ENCODE measurements around the gene FAM131A. TPM values are rescaled to one million over a fixed set of nuclear protein-coding genes. Genes with fewer than 3 reads are reported as not detected.

Gene FAM131A
- total RNA-seq, 1 experiment from 2014 or later, result 23.0 TPM

DNA sequence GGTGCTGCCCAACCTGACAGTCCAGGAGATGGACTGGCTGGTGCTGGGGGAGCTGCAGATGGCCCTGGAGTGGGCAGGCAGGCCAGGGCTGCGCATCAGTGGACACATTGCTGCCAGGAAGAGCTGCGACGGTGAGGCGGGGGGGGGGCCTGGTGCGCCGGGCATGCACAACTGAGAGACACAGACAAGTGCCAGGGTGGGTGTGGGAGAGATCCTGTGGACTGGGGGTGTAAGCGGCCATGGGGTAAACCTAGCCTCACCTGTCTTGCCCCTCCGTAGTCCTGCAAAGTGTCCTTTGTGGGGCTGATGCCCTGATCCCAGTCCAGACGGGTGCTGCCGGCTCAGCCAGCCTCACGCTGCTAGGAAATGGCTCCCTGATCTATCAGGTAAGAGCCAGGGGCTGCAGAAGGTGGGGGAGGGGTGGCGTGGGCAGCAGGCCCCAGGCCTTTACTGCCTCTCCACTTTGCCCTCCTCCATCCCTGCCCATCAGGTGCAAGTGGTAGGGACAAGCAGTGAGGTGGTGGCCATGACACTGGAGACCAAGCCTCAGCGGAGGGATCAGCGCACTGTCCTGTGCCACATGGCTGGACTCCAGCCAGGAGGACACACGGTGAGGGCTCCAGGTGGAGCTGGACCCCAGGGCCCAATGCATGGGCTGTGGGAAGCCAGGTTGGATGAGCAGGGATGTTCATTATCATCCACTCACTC lies 45.8 kb downstream of the FAM131A start:
- ChIA-PET POLR2A (no interaction called here), CTCF (interaction anchor here (0.6 to 5.2 kb wide), 5 partner anchors 12 to 286 kb away, joined by 3 to 33 read pairs (median 3); no protein-coding TSS in a partner anchor)
- ATAC-seq (no peak), DNase-seq (ENCODE audit: low spot score) (no peak)
- Mint-ChIP-seq H3K4me3 (no peak overlapping the region), H3K36me3 (no peaks in the 10 kb centered on the region), H3K27me3 (ENCODE audit: low read depth) (peaks cover 50% of the 10 kb centered on the region), H3K9me3 (no peaks in the 10 kb centered on the region), H3K27ac (no peak overlapping the region), H3K4me1 (peaks cover 15% of the 10 kb centered on the region)
- TF ChIP-seq TCF7 (CRISPR knock-in tag; IDR thresholded peaks at IDR 0.05; ENCODE audit: low read depth), result no peak
- TF ChIP-seq PRRX2 (CRISPR knock-in tag; IDR thresholded peaks at IDR 0.05), result no peak
- no peak for TF ChIP-seq SOX15 (CRISPR knock-in tag; IDR thresholded peaks at IDR 0.05)
- TF ChIP-seq, protein P1, sequence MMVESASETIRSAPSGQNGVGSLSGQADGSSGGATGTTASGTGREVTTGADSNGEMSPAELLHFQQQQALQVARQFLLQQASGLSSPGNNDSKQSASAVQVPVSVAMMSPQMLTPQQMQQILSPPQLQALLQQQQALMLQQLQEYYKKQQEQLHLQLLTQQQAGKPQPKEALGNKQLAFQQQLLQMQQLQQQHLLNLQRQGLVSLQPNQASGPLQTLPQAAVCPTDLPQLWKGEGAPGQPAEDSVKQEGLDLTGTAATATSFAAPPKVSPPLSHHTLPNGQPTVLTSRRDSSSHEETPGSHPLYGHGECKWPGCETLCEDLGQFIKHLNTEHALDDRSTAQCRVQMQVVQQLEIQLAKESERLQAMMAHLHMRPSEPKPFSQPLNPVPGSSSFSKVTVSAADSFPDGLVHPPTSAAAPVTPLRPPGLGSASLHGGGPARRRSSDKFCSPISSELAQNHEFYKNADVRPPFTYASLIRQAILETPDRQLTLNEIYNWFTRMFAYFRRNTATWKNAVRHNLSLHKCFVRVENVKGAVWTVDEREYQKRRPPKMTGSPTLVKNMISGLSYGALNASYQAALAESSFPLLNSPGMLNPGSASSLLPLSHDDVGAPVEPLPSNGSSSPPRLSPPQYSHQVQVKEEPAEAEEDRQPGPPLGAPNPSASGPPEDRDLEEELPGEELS (CRISPR knock-in tag; IDR thresholded peaks at IDR 0.05), result no peak
- TF ChIP-seq, protein P2, sequence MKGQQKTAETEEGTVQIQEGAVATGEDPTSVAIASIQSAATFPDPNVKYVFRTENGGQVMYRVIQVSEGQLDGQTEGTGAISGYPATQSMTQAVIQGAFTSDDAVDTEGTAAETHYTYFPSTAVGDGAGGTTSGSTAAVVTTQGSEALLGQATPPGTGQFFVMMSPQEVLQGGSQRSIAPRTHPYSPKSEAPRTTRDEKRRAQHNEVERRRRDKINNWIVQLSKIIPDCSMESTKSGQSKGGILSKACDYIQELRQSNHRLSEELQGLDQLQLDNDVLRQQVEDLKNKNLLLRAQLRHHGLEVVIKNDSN (CRISPR knock-in tag; IDR thresholded peaks at IDR 0.05), result no peak
- TF ChIP-seq SMAD3 (CRISPR knock-in tag; IDR thresholded peaks at IDR 0.05; ENCODE audit: borderline replicate concordance), result no peak
- TF ChIP-seq, protein P3, sequence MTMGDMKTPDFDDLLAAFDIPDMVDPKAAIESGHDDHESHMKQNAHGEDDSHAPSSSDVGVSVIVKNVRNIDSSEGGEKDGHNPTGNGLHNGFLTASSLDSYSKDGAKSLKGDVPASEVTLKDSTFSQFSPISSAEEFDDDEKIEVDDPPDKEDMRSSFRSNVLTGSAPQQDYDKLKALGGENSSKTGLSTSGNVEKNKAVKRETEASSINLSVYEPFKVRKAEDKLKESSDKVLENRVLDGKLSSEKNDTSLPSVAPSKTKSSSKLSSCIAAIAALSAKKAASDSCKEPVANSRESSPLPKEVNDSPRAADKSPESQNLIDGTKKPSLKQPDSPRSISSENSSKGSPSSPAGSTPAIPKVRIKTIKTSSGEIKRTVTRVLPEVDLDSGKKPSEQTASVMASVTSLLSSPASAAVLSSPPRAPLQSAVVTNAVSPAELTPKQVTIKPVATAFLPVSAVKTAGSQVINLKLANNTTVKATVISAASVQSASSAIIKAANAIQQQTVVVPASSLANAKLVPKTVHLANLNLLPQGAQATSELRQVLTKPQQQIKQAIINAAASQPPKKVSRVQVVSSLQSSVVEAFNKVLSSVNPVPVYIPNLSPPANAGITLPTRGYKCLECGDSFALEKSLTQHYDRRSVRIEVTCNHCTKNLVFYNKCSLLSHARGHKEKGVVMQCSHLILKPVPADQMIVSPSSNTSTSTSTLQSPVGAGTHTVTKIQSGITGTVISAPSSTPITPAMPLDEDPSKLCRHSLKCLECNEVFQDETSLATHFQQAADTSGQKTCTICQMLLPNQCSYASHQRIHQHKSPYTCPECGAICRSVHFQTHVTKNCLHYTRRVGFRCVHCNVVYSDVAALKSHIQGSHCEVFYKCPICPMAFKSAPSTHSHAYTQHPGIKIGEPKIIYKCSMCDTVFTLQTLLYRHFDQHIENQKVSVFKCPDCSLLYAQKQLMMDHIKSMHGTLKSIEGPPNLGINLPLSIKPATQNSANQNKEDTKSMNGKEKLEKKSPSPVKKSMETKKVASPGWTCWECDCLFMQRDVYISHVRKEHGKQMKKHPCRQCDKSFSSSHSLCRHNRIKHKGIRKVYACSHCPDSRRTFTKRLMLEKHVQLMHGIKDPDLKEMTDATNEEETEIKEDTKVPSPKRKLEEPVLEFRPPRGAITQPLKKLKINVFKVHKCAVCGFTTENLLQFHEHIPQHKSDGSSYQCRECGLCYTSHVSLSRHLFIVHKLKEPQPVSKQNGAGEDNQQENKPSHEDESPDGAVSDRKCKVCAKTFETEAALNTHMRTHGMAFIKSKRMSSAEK (CRISPR knock-in tag; IDR thresholded peaks at IDR 0.05; ENCODE audit: borderline replicate concordance), result no peak
- TF ChIP-seq, protein P4, sequence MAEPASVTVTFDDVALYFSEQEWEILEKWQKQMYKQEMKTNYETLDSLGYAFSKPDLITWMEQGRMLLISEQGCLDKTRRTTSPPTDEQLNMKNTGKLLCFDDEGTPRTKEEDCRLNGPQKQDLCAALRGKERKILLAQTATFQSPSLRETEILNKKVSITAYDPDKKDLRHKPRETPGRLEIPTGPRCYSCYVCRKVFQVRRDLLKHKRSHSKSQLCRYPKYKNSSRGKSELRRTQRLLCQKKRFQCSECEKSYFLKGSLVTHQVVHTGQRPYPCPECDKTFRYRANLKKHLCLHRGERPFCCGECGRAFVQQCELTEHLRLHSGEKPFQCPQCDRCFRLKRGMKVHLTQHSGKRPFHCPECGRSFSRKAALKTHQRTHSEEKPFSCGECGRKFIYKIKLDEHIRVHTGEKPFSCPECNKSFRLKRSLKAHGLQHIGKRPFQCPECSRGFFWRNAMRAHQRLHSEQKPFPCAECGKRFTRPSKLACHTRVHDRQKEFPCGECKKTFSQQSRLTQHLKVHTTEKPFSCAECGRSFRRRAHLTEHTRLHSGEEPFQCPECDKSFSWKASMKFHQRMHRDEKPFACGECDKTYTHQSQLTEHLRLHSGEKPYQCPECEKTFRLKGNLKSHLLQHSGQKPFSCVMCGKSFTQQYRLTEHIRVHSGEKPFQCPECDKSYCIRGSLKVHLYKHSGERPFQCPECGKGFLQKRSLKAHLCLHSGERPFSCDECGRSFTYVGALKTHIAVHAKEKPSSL (CRISPR knock-in tag; conservative IDR thresholded peaks at IDR 0.05), result no peak
- TF ChIP-seq, protein P5, sequence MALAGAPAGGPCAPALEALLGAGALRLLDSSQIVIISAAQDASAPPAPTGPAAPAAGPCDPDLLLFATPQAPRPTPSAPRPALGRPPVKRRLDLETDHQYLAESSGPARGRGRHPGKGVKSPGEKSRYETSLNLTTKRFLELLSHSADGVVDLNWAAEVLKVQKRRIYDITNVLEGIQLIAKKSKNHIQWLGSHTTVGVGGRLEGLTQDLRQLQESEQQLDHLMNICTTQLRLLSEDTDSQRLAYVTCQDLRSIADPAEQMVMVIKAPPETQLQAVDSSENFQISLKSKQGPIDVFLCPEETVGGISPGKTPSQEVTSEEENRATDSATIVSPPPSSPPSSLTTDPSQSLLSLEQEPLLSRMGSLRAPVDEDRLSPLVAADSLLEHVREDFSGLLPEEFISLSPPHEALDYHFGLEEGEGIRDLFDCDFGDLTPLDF (CRISPR knock-in tag; IDR thresholded peaks at IDR 0.05), result no peak
- no peak for TF ChIP-seq GTF2I (CRISPR knock-in tag; conservative IDR thresholded peaks at IDR 0.05)
- TF ChIP-seq, protein P6, sequence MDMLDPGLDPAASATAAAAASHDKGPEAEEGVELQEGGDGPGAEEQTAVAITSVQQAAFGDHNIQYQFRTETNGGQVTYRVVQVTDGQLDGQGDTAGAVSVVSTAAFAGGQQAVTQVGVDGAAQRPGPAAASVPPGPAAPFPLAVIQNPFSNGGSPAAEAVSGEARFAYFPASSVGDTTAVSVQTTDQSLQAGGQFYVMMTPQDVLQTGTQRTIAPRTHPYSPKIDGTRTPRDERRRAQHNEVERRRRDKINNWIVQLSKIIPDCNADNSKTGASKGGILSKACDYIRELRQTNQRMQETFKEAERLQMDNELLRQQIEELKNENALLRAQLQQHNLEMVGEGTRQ (CRISPR knock-in tag; IDR thresholded peaks at IDR 0.05), result no peak
- TF ChIP-seq GABPB1 (CRISPR knock-in tag; IDR thresholded peaks at IDR 0.05), result no peak

DNA sequence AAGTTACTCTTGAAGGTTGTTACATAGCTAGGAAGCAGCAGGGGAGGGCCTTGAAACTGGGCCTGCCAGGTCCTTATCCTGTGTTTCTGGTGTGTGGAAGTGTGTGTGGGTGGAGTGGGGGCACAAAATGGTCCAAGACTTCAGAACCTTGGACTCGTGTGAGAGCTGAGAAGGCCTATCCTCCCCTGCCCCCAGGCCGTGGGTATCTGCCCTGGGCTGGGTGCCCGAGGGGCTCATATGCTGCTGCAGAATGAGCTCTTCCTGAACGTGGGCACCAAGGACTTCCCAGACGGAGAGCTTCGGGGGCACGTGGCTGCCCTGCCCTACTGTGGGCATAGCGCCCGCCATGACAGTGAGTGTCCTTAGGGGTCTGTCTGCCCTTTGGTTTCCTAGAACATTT lies 46.9 kb downstream of the FAM131A start:
- H3K36me3 Mint-ChIP-seq, result no peaks in the 10 kb centered on the region
- H3K27me3 Mint-ChIP-seq (ENCODE audit: low read depth), result peaks cover 38% of the 10 kb centered on the region
- H3K4me3 Mint-ChIP-seq, result no peak overlapping the region
- no peak for DNase-seq (ENCODE audit: low spot score)
- H3K27ac Mint-ChIP-seq, result no peak overlapping the region
- H3K4me1 Mint-ChIP-seq, result peaks cover 3% of the 10 kb centered on the region
- no peaks in the 10 kb centered on the region for H3K9me3 Mint-ChIP-seq
- POLR2A ChIA-PET, result no interaction called here
- no peak for ATAC-seq
- CTCF ChIA-PET, result interaction anchor here (1.0 to 5.2 kb wide), 3 partner anchors 13 to 157 kb away, joined by 4 to 33 read pairs (median 30); no protein-coding TSS in a partner anchor
- no peak for TF ChIP-seq GTF2I (CRISPR knock-in tag; conservative IDR thresholded peaks at IDR 0.05)
- TF ChIP-seq, protein P7, sequence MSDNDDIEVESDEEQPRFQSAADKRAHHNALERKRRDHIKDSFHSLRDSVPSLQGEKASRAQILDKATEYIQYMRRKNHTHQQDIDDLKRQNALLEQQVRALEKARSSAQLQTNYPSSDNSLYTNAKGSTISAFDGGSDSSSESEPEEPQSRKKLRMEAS (CRISPR knock-in tag; IDR thresholded peaks at IDR 0.05), result no peak
- TF ChIP-seq, protein P8, sequence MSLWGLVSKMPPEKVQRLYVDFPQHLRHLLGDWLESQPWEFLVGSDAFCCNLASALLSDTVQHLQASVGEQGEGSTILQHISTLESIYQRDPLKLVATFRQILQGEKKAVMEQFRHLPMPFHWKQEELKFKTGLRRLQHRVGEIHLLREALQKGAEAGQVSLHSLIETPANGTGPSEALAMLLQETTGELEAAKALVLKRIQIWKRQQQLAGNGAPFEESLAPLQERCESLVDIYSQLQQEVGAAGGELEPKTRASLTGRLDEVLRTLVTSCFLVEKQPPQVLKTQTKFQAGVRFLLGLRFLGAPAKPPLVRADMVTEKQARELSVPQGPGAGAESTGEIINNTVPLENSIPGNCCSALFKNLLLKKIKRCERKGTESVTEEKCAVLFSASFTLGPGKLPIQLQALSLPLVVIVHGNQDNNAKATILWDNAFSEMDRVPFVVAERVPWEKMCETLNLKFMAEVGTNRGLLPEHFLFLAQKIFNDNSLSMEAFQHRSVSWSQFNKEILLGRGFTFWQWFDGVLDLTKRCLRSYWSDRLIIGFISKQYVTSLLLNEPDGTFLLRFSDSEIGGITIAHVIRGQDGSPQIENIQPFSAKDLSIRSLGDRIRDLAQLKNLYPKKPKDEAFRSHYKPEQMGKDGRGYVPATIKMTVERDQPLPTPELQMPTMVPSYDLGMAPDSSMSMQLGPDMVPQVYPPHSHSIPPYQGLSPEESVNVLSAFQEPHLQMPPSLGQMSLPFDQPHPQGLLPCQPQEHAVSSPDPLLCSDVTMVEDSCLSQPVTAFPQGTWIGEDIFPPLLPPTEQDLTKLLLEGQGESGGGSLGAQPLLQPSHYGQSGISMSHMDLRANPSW (CRISPR knock-in tag; conservative IDR thresholded peaks at IDR 0.05; ENCODE audit: low read depth), result no peak
- TF ChIP-seq, protein P9, sequence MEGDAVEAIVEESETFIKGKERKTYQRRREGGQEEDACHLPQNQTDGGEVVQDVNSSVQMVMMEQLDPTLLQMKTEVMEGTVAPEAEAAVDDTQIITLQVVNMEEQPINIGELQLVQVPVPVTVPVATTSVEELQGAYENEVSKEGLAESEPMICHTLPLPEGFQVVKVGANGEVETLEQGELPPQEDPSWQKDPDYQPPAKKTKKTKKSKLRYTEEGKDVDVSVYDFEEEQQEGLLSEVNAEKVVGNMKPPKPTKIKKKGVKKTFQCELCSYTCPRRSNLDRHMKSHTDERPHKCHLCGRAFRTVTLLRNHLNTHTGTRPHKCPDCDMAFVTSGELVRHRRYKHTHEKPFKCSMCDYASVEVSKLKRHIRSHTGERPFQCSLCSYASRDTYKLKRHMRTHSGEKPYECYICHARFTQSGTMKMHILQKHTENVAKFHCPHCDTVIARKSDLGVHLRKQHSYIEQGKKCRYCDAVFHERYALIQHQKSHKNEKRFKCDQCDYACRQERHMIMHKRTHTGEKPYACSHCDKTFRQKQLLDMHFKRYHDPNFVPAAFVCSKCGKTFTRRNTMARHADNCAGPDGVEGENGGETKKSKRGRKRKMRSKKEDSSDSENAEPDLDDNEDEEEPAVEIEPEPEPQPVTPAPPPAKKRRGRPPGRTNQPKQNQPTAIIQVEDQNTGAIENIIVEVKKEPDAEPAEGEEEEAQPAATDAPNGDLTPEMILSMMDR (IDR thresholded peaks at IDR 0.05), result no peak

Measured in WTC11 (cell line).